Right forelimb (tissue), 1 donor: Measurements from ENCODE around the gene CRADD.
"Not testable (repeated sequence)": the region's sequence is repeated elsewhere in the genome, so short reads cannot be mapped to it uniquely, and the experiment has no call there.

Experiments
- DNase-seq: peaks from one replicate; pipeline ENCODE4 v3.0.0-alpha.2; 2018

CRADD gene

DNA sequence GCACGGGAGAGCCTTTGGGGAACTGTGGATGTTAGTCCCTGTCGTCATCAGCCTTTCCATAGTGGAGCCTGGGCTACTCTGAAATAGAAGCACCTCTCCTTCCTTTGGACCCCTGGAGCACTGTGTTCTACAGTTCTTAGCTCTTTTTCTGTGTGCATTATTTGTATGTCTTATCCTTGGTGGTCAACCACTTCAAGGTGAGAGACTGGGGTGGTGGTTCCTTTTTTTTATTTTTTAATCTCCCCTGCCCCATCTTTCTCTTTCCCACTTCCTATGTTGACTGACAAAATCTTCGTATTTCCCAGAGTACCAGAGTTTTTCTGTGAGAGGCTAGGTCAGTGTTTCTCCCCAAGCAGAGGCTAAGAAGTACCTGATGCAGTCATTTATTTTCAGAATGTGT lies 111.7 kb downstream of the CRADD start:
- no peak for DNase-seq

GRCh38 chr12:93789767-93790166 lies 112.6 kb downstream of the CRADD start:
- no peak for DNase-seq

GRCh38 chr12:93790472-93791152 lies 113.4 kb downstream of the CRADD start:
- no peak for DNase-seq

- DNase-seq = no peak
Measured at GRCh38 chr12:93793007-93793406, 115.8 kb downstream of the CRADD start.

DNA sequence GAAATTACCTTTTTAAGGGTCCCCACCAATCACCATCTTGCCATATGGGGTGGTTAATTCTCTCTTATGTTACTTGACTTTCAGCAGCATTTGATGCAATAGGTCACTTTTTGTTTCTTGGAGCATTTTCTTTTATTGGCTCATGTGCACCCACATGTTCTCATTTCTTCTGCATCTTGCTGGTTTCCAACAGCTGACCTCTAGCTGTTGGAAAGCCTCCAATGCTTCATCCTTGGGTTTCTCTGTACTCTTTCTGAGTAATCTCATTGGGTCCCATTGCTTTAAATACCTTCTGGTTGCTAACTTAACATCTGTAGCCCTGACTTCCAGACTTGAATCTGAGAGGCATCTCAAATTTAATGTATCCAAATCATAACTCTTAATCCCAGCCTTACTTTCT lies 116.8 kb downstream of the CRADD start:
- DNase-seq = no peak

- no peak for DNase-seq
Measured at GRCh38 chr12:93794738-93795137, 117.6 kb downstream of the CRADD start.

GRCh38 chr12:93795352-93795751 lies 118.2 kb downstream of the CRADD start:
- DNase-seq = no peak

GRCh38 chr12:93796729-93797128 lies 119.6 kb downstream of the CRADD start:
- no peak for DNase-seq

- DNase-seq = no peak
Measured at GRCh38 chr12:93798279-93799151, 121.3 kb downstream of the CRADD start.

DNA sequence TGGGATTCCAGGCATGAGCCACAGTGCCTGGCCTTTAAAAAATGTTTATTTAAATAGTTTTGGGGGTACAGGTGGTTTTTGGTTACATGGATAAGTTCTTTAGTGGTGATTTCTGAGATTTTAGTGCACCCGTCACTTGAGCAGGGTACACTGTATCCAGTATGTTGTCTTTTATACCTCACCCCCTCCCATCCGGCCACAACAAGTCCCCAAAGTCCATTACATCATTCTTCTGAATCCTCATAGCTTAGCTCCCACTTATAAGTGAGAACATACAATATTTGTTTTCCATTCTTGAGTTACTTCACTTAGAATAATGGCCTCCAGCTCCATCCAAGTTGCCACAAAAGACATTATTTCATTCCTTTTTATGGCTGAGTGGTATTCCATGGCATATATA lies 124.5 kb downstream of the CRADD start:
- not testable (repeated sequence) for DNase-seq

DNA sequence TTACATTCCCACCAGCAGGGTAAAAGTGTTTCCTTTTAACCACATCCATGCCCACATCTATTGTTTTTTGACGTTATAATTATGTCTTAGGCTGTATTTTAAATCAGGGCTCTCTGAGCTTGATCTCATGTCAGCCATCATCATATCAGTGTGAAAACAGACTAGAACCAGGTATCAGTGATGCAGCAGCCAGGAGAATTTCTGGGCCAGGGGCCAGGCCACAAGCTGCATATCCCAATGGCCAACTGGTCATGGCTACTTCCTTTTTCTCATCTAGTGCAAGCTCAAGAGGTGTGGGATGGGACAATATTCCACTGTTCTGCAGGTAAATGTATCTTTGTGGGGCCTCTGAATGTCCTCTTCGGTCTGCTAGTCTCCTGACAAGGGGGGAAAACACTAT lies 125.1 kb downstream of the CRADD start:
- no peak for DNase-seq

DNA sequence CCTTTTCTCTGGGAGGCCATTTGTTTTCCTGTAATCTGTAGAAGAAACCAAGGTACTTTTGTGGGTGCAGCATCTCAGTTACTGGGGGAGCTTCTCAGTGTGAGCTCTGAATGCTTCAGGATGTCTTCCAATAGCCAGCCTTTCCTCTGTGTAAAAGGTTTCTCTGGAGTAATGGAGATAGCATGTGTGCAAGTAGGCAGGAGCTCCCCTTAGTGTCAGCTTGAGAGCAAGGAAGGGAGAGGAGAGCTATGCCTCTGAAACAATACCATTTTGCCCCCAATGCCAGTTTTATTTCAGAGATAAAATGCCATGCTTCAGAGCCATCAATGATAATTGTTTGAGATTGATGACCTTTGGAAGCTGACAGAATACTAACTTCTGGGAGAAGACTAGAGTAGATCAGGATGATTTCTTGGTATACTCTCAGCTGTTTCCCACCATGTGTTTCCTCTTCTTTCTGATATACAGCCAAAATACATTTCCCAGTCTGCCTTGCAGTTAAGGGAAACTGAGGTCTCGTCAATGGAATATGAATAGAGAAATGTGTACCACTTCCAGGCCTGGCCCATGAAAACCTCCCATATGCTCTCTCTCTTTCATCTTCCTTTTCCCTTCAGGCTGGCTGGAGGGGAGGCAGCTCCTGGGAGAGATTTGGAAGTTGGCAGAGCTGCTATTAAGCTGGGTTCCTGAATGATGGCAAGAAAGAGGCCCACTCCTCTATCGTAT lies 125.7 kb downstream of the CRADD start:
- DNase-seq = no peak

- DNase-seq = no peak
Measured at GRCh38 chr12:93803424-93803807, 126.2 kb downstream of the CRADD start.

DNA sequence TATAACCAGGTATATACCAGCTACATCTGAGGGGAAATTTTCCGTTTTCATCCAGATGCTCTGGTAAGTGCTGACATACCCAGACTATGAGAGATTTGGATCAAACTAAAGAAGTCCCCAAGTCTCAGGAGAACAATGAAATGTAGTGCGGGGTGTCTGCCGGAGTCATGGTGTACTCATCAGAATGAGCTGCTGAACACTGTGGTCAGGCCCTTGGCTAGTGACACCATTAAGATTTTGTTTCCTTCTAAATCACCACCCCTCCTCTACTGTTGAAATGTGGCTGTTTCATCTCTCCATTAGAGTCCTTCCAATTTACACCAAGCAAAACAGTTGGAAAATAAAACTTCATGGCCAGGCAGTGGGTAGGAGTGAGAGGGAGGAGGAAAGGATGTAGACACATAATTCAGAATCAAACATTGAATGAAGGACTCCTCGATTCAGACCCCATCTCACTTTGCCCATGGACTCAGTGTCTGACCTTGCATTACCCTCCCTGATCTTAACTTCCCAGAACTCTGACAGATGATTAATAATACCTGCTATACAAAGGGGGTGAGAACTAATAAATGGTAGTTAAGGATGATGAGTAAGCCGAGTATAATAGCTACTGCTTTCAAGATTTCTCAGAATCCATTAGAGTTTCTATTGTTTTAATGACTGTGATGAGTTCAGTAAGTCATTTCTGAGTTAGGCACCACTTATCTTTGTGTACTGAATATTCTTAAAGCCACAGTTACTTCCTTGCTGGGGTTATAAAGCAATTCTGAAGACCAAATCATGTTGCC lies 127.4 kb downstream of the CRADD start:
- no peak for DNase-seq

DNA sequence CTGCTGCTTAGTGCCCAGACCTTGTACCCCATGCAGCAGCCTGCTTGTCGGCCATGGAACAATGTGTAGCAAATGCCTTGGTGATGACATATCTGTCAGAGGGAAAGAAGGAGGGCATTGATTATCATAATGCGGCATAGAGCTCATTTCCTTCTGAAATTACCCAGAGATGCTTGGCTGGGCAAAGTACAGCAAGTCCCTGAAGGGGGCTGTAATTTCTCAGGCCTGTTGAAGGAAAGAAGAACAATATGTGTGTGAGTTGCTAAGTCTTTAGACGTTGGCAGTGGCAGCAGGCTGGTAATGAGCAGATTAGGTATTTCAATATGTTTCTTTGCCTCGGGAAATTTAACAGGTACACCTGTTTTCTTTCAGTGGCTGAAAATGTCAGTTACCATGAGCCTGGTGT lies 128.6 kb downstream of the CRADD start:
- no peak for DNase-seq

DNA sequence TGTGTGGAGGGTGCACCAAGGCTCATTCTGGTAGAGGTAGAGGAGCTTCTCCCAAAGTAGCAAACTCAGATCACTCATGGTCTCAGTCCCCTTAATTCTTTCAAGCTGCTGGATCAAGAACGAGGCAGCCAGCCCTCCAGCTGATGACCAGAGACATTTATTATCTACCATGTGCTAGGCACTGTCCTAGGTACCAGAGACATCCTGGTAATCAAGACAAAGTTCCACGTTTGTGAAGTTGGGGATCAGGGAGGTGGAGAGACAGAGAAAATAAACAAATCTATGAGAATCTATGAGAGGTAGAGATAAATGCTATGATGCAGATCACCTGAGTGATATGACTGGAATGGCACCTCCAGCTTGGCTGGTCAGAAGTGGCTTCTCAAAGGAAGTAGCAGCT lies 130.2 kb downstream of the CRADD start:
- no peak for DNase-seq

DNA sequence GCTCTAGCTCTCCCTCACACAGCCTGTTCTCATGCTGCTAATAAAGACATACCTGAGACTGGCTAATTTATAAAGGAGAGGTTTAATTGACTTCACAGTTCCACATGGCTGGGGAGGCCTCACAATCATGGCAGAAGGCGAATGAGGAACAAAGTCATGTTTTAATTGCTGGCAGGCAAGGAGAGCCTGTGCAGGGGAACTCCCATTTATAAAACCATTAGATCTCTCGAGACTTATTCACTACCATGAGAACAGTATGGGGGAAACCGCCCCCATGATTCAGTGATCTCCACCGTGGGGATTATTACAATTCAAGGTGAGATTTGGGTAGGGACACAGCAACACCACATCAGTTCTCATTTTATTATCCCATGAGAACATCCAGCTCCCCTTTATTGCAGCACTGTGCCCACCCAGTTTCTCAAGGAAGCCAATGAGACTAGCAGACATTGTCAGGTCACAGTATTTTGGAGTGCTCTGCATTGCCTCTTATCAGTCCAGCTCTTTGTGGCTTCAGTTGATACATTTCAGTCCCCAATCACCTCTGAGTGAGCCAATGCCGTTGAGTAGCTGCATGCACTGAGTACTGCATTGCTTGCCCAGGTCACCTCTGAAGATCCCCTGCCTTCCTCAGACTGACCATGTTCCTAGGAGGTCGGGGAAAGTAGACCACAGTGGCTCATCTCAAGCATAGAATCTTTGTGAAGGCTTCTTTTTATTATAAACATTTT lies 131.2 kb downstream of the CRADD start:
- DNase-seq = no peak

DNA sequence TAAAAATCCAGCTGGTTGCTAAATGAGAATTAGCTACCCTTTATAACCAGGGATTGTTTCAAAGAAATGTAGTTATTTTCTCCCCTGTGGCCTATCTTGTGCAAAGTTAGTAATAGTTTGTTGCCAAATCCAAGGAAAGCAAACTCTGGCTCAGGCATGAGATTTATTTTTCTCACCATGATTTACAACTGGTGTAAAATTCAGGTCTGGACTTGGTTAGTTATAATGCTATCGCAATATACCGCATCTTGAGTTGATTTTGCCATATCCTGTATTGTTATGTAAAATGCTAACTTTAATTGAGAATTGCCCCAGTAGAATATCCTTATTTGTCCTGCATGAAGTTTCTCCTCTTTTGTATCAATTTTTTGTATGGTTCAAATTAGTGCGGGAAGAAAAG lies 135.5 kb downstream of the CRADD start:
- DNase-seq = no peak

DNA sequence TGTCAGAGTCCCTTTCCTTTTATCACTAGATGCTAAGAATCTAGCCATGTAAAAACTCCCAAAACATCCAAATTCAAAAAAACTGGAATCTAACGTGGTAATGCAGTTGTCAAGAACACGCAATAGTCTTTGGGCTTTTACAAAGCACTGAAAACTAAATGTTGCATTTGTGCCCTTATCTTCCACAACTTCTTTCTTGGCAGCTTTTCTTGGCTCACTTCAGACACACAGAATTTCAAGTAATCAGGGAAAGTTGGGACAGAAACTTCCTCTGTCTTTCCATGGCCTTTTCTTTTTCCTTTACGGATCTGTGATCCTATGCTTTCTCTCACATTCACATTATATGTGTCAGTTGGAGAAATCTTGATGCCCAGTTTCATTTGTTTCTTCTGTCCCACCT lies 136.0 kb downstream of the CRADD start:
- no peak for DNase-seq

GRCh38 chr12:93813972-93814821 lies 137.0 kb downstream of the CRADD start:
- peak; percentile 63 for DNase-seq

DNA sequence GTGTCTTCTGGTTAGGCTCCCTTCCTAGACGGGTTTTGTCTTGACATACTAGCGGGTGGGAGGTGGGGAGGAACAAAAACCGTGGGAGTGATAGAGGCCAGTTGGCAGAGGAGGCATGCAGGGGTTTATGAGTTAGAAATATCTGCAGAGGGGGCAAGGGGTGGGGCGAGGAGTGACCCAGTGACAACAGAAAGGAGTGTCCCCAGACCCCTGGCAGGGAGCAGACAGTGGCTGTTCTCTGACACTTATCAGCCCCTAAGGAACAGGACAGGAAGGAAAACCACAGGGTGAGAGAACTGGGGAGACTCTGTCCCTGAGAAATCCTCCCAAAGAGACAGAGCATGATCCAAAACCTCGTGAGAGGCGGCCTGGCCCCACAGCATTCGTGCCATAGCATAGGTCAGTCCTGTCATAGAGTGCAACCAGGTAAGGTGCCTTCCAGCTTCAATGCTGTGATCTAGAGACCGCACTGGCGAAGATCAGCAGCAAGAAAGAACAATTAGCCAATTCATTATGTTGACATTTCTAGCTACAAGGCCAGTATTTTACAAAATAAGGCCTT lies 141.4 kb downstream of the CRADD start:
- no peak for DNase-seq
